GM12801 (cell line): ENCODE measurements around the gene GRAMD4.

Experiments used
- CTCF ChIP-seq: IDR thresholded peaks from one replicate; pipeline ENCODE4 v1.5.1; 2011; ENCODE audit warnings: control low read depth; ENCODE audit not compliant: insufficient read length; ENCODE audit errors: extremely low read depth

The GRAMD4 gene

GRCh38 chr22:46619830-46620501, at the start of gene GRAMD4:
Gene GRAMD4, plus strand, starts transcription at chr22:46620386. Its CDS starts 6,414 bp downstream, at chr22:46626800.
- no peak for TF ChIP-seq CTCF

GRCh38 chr22:46571642-46572250, 48.4 kb upstream of the GRAMD4 start:
- no peak for TF ChIP-seq CTCF

GRCh38 chr22:46572911-46573780, 47.0 kb upstream of the GRAMD4 start:
- no peak for TF ChIP-seq CTCF

GRCh38 chr22:46573781-46574437, 46.3 kb upstream of the GRAMD4 start:
- no peak for TF ChIP-seq CTCF

- TF ChIP-seq CTCF: no peak
These were observed 45.7 kb upstream of the GRAMD4 start for GRCh38 chr22:46574438-46574992.

GRCh38 chr22:46574993-46575910, 44.9 kb upstream of the GRAMD4 start:
- TF ChIP-seq CTCF: no peak
